ENCODE results near the gene PEPD. TPM values are rescaled to one million over a fixed set of nuclear protein-coding genes. Genes with fewer than 3 reads are reported as not detected.

Gene PEPD
- total RNA-seq, 2 donors from 2014 or later = 74.0 to 89.9 TPM

DNA sequence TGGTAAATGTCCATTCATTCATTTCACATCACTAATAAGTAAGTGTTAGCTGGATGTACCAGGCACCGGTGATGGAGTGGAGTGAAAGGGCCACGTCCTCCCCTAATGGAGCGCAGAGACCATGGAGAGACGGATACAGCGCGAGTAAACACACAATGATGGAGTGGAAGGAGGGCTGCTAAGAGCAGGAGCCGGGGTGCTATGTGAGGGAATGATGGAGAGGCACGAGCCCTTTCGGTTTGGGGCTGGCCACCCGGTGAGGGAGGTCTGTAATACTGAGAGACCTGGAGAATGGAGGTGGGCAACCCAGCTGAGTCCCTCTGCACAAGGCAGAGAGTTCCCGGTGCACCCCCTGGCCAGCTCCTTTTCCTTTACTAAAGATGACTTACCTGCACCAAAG lies 53.7 kb downstream of the PEPD start:
- Histone ChIP-seq H3K9me3 (no peaks in the 10 kb centered on the region), H3K27ac (no peak overlapping the region), H3K27me3 (replicated peaks; ENCODE audit: insufficient read depth) (no peaks in the 10 kb centered on the region), H3K36me3 (no peaks in the 10 kb centered on the region), H3K4me3 (no peak overlapping the region), H3K4me1 (replicated peaks) (no peaks in the 10 kb centered on the region)
- intact Hi-C loops (cut with DNase I) = no loop called here
- DNase-seq (ENCODE audit: low spot score) = no peak
- WGBS = 96% methylated on average over 11 of the region's 11 CpGs
- TF ChIP-seq POLR2AphosphoS5 (IDR thresholded peaks at IDR 0.05) (no peak), POLR2A (IDR thresholded peaks at IDR 0.05) (no peak)
- TF ChIP-seq, protein P1, sequence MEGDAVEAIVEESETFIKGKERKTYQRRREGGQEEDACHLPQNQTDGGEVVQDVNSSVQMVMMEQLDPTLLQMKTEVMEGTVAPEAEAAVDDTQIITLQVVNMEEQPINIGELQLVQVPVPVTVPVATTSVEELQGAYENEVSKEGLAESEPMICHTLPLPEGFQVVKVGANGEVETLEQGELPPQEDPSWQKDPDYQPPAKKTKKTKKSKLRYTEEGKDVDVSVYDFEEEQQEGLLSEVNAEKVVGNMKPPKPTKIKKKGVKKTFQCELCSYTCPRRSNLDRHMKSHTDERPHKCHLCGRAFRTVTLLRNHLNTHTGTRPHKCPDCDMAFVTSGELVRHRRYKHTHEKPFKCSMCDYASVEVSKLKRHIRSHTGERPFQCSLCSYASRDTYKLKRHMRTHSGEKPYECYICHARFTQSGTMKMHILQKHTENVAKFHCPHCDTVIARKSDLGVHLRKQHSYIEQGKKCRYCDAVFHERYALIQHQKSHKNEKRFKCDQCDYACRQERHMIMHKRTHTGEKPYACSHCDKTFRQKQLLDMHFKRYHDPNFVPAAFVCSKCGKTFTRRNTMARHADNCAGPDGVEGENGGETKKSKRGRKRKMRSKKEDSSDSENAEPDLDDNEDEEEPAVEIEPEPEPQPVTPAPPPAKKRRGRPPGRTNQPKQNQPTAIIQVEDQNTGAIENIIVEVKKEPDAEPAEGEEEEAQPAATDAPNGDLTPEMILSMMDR (IDR thresholded peaks at IDR 0.05) = no peak

GRCh38 chr19:33465834-33466233 lies 55.8 kb downstream of the PEPD start:
- no peak for TF ChIP-seq POLR2A (IDR thresholded peaks at IDR 0.05)
- no peak for TF ChIP-seq POLR2AphosphoS5 (IDR thresholded peaks at IDR 0.05)
- TF ChIP-seq, protein P1 (IDR thresholded peaks at IDR 0.05) = no peak

DNA sequence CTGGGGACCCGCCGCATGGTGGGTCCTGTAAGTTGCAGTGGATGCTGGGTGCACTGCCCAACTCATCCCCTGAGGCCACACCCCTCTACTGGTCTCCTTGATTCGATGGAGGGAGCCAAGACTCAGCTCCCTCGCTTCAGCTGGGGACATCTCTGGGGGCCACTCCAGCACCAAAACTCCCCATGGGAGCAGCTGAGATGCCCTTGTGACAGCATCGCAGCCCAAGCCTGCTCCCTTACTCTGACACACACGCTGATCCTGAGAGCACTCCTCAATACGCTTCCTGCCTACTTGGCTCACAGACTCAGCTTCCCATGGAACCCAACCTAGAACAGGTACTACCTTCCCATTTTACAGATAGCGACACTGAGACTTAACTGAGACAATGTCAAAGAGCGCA lies 56.2 kb downstream of the PEPD start:
- Histone ChIP-seq H3K4me3 (no peak overlapping the region), H3K27me3 (replicated peaks; ENCODE audit: insufficient read depth) (no peaks in the 10 kb centered on the region), H3K36me3 (no peaks in the 10 kb centered on the region), H3K9me3 (no peaks in the 10 kb centered on the region), H3K27ac (no peak overlapping the region), H3K4me1 (replicated peaks) (no peaks in the 10 kb centered on the region)
- no peak for DNase-seq (ENCODE audit: low spot score)
- TF ChIP-seq POLR2A (IDR thresholded peaks at IDR 0.05) (no peak), POLR2AphosphoS5 (IDR thresholded peaks at IDR 0.05) (no peak)
- TF ChIP-seq, protein P1 (IDR thresholded peaks at IDR 0.05) = no peak
- 94% methylated on average over 8 of the region's 9 CpGs for WGBS
- intact Hi-C loops (cut with DNase I) = no loop called here

More at GRCh38 chr19:33465834-33466233, 55.8 kb downstream of the PEPD start:
- no peaks in the 10 kb centered on the region for H3K36me3 ChIP-seq
- no peaks in the 10 kb centered on the region for H3K4me1 ChIP-seq (replicated peaks)
- H3K4me3 ChIP-seq = no peak overlapping the region
- intact Hi-C loops (cut with DNase I) = no loop called here
- no peak overlapping the region for H3K27ac ChIP-seq
- H3K9me3 ChIP-seq = no peaks in the 10 kb centered on the region
- WGBS = 79% methylated on average over 1 of the region's 1 CpG
- DNase-seq (ENCODE audit: low spot score) = no peak
- no peaks in the 10 kb centered on the region for H3K27me3 ChIP-seq (replicated peaks; ENCODE audit: insufficient read depth)

GRCh38 chr19:33464733-33465115 lies 56.9 kb downstream of the PEPD start:
- Histone ChIP-seq H3K27ac (no peak overlapping the region), H3K27me3 (replicated peaks; ENCODE audit: insufficient read depth) (no peaks in the 10 kb centered on the region), H3K4me1 (replicated peaks) (no peaks in the 10 kb centered on the region), H3K9me3 (no peaks in the 10 kb centered on the region), H3K4me3 (no peak overlapping the region), H3K36me3 (no peaks in the 10 kb centered on the region)
- no peak for DNase-seq (ENCODE audit: low spot score)
- TF ChIP-seq, protein P1 (IDR thresholded peaks at IDR 0.05) = no peak
- TF ChIP-seq POLR2A (IDR thresholded peaks at IDR 0.05) (no peak), POLR2AphosphoS5 (IDR thresholded peaks at IDR 0.05) (no peak)
- WGBS = 92% methylated on average over 10 of the region's 10 CpGs
- intact Hi-C loops (cut with DNase I) = no loop called here

- TF ChIP-seq POLR2A (IDR thresholded peaks at IDR 0.05) (no peak), POLR2AphosphoS5 (IDR thresholded peaks at IDR 0.05) (no peak)
- TF ChIP-seq, protein P1 (IDR thresholded peaks at IDR 0.05) = no peak
- Histone ChIP-seq H3K36me3 (no peaks in the 10 kb centered on the region), H3K27me3 (replicated peaks; ENCODE audit: insufficient read depth) (no peaks in the 10 kb centered on the region), H3K4me3 (no peak overlapping the region), H3K27ac (no peak overlapping the region), H3K4me1 (replicated peaks) (no peaks in the 10 kb centered on the region), H3K9me3 (no peaks in the 10 kb centered on the region)
- WGBS = 95% methylated on average over 12 of the region's 12 CpGs
- DNase-seq (ENCODE audit: low spot score) = no peak
- intact Hi-C loops (cut with DNase I) = no loop called here
Observed at GRCh38 chr19:33464010-33464732, 57.4 kb downstream of the PEPD start.
